GM23338 (cell line): Measurements from ENCODE around the gene LEAP2. TPM values are rescaled to one million over a fixed set of nuclear protein-coding genes. Genes with fewer than 3 reads are reported as not detected.
A peak's percentile ranks its signal among the peaks of the same experiment; 100 is the strongest.

Source experiments
- ATAC-seq: fragments of 200-7000 bp; cut with Tn5 transposase; 3 replicates; pipeline ENCODE4 v1.9.1; 2020
- DNase-seq: peaks from one replicate; pipeline ENCODE4 v3.0.0-alpha.2; 2015; ENCODE audit warnings: low spot score
- H2AFZ ChIP-seq: fragments of 200-600 bp; sonication (generic); 2 replicates; pipeline ENCODE4 v1.8.0; 2016; ENCODE audit warnings: antibody characterized with exemption, mild to moderate bottlenecking, moderate library complexity
- H3F3A ChIP-seq: fragments of 200-600 bp; sonication (generic); replicated peaks from 2 replicates; pipeline ENCODE4 v1.8.0; 2017; ENCODE audit warnings: antibody characterized with exemption, mixed run types, low read depth
- H3K27ac ChIP-seq: fragments of 200-600 bp; sonication (generic); 2 replicates; pipeline ENCODE4 v1.6.1; 2016; ENCODE audit warnings: low read depth
- H3K27me3 ChIP-seq: fragments of 200-600 bp; sonication (generic); 2 replicates; pipeline ENCODE4 v1.8.0; 2016; ENCODE audit warnings: mild to moderate bottlenecking, mixed run types, moderate library complexity; ENCODE audit not compliant: insufficient read depth
- H3K36me3 ChIP-seq: fragments of 200-600 bp; sonication (generic); 2 replicates; pipeline ENCODE4 v1.8.0; 2016; ENCODE audit warnings: mild to moderate bottlenecking; ENCODE audit not compliant: insufficient read depth
- H3K4me1 ChIP-seq: fragments of 200-600 bp; sonication (generic); 2 replicates; pipeline ENCODE4 v1.8.0; 2016; ENCODE audit warnings: mild to moderate bottlenecking, moderate library complexity; ENCODE audit not compliant: insufficient read depth
- H3K4me2 ChIP-seq: fragments of 200-600 bp; sonication (generic); 2 replicates; pipeline ENCODE4 v1.7.1; 2017; ENCODE audit warnings: mixed run types
- H3K4me3 ChIP-seq: fragments of 200-600 bp; sonication (generic); 2 replicates; pipeline ENCODE4 v1.6.1; 2016; ENCODE audit warnings: mixed run types
- H3K79me2 ChIP-seq: fragments of 200-600 bp; sonication (generic); replicated peaks from 2 replicates; pipeline ENCODE4 v1.8.0; 2017; ENCODE audit warnings: mild to moderate bottlenecking; ENCODE audit not compliant: insufficient read depth
- H3K9me2 ChIP-seq: fragments of 200-600 bp; sonication (generic); 2 replicates; pipeline ENCODE4 v1.8.0; 2017; ENCODE audit not compliant: insufficient read depth
- H4K20me1 ChIP-seq: fragments of 200-600 bp; sonication (generic); replicated peaks from 2 replicates; pipeline ENCODE4 v1.8.0; 2017; ENCODE audit warnings: mild to moderate bottlenecking; ENCODE audit not compliant: insufficient read depth
- H3K27ac Mint-ChIP-seq: 2 replicates; pipeline ENCODE4 v1.8.0; 2020; ENCODE audit warnings: inconsistent platforms, mild to moderate bottlenecking, moderate library complexity, mixed read lengths
- H3K27me3 Mint-ChIP-seq: 3 replicates; pipeline ENCODE4 v1.8.0; 2022; ENCODE audit warnings: low read depth, mild to moderate bottlenecking, moderate library complexity, mixed read lengths, inconsistent platforms; ENCODE audit not compliant: insufficient read depth, poor library complexity
- H3K36me3 Mint-ChIP-seq: 3 replicates; pipeline ENCODE4 v1.8.0; 2021; ENCODE audit warnings: low read depth, mild to moderate bottlenecking, inconsistent platforms, moderate library complexity, mixed read lengths
- H3K4me1 Mint-ChIP-seq: 3 replicates; pipeline ENCODE4 v1.8.0; 2020; ENCODE audit warnings: mild to moderate bottlenecking, inconsistent platforms, mixed read lengths
- H3K4me3 Mint-ChIP-seq: 3 replicates; pipeline ENCODE4 v1.8.0; 2021; ENCODE audit warnings: moderate library complexity, mild to moderate bottlenecking, inconsistent platforms, mixed read lengths
- H3K9me3 Mint-ChIP-seq: 3 replicates; pipeline ENCODE4 v1.8.0; 2020; ENCODE audit warnings: moderate library complexity, mild to moderate bottlenecking, inconsistent platforms, mixed read lengths
- EZH2phosphoT487 ChIP-seq: fragments of 200-600 bp; sonication (generic); IDR thresholded peaks from one replicate; pipeline ENCODE4 v1.8.1; 2018; ENCODE audit warnings: antibody characterized with exemption; ENCODE audit not compliant: unreplicated experiment
- JUNB ChIP-seq: IDR thresholded peaks from one replicate; pipeline ENCODE4 v1.6.1; 2016; ENCODE audit warnings: antibody characterized with exemption; ENCODE audit not compliant: unreplicated experiment
- NANOG ChIP-seq: IDR thresholded peaks from 2 replicates; pipeline ENCODE4 v1.6.1; 2016; ENCODE audit warnings: antibody characterized with exemption, borderline replicate concordance
- STAT1 ChIP-seq: IDR thresholded peaks from one replicate; pipeline ENCODE4 v1.6.1; 2016; ENCODE audit warnings: antibody characterized with exemption; ENCODE audit not compliant: unreplicated experiment
- polyA plus RNA-seq: library from polyadenylated mRNA; unstranded; fragments of >200 nt; fragmentation: Nextera tagmentation; extraction: Ambion mirVana; gene quantifications from 2 replicates; pipeline ENCODE4 v1.2.1, GENCODE V29; 2016
- total RNA-seq: library from RNA; depleted of rRNA; stranded (reverse); fragments of >200 nt; shearing (Covaris generic); gene quantifications from 2 replicates; pipeline ENCODE4 v1.2.3, GENCODE V29; 2014
- TF ChIP-seq, protein P1 (sequence below): IDR thresholded peaks from 2 replicates; pipeline ENCODE4 v1.6.1; 2016; ENCODE audit warnings: antibody characterized with exemption
- TF ChIP-seq, protein P2 (sequence below): fragments of 250-450 bp; sonication (Bioruptor Pico); IDR thresholded peaks from 2 replicates; pipeline ENCODE4 v1.5.0; 2020; ENCODE audit warnings: mild to moderate bottlenecking, moderate library complexity
- TF ChIP-seq, protein P3 (sequence below), 2 experiments: fragments of 200-600 bp in 1 of 2; sonication (generic) in 1 of 2; conservative IDR thresholded peaks; 2 replicates each; pipeline versions ENCODE4 v1.5.1 to v1.6.1; 2016 to 2017; ENCODE audit warnings: antibody characterized with exemption in 2 of 2, low read depth in 2 of 2, mild to moderate bottlenecking in 2 of 2, moderate library complexity in 1 of 2

Gene LEAP2
- total and polyA plus RNA-seq, 2 experiments from 2014 or later: 1.5 to 1.8 TPM

DNA sequence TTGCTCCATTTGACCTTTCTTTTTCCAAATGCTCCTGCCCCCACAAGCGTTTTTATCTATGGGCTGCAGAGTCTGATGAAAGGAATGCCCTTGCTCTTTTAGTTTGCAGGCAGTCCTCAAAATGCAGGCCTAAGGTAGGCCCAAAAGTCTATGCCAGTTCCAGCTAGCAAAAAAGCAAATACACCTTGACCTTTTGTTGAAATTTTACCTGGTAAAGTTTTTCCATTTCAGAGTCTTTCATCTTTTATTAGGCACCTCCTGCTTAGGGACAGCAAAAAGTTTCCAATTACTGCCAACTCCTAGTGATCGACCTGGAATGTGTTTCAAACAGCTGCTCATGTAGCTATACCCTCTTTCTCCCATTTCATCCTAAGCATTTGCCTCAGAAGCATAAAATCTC lies 2.7 kb upstream of the LEAP2 start:
- TF ChIP-seq JUNB (no peak), EZH2phosphoT487 (no peak), STAT1 (no peak), NANOG (no peak)
- TF ChIP-seq, protein P1, sequence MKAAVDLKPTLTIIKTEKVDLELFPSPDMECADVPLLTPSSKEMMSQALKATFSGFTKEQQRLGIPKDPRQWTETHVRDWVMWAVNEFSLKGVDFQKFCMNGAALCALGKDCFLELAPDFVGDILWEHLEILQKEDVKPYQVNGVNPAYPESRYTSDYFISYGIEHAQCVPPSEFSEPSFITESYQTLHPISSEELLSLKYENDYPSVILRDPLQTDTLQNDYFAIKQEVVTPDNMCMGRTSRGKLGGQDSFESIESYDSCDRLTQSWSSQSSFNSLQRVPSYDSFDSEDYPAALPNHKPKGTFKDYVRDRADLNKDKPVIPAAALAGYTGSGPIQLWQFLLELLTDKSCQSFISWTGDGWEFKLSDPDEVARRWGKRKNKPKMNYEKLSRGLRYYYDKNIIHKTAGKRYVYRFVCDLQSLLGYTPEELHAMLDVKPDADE: no peak
- TF ChIP-seq, protein P2, sequence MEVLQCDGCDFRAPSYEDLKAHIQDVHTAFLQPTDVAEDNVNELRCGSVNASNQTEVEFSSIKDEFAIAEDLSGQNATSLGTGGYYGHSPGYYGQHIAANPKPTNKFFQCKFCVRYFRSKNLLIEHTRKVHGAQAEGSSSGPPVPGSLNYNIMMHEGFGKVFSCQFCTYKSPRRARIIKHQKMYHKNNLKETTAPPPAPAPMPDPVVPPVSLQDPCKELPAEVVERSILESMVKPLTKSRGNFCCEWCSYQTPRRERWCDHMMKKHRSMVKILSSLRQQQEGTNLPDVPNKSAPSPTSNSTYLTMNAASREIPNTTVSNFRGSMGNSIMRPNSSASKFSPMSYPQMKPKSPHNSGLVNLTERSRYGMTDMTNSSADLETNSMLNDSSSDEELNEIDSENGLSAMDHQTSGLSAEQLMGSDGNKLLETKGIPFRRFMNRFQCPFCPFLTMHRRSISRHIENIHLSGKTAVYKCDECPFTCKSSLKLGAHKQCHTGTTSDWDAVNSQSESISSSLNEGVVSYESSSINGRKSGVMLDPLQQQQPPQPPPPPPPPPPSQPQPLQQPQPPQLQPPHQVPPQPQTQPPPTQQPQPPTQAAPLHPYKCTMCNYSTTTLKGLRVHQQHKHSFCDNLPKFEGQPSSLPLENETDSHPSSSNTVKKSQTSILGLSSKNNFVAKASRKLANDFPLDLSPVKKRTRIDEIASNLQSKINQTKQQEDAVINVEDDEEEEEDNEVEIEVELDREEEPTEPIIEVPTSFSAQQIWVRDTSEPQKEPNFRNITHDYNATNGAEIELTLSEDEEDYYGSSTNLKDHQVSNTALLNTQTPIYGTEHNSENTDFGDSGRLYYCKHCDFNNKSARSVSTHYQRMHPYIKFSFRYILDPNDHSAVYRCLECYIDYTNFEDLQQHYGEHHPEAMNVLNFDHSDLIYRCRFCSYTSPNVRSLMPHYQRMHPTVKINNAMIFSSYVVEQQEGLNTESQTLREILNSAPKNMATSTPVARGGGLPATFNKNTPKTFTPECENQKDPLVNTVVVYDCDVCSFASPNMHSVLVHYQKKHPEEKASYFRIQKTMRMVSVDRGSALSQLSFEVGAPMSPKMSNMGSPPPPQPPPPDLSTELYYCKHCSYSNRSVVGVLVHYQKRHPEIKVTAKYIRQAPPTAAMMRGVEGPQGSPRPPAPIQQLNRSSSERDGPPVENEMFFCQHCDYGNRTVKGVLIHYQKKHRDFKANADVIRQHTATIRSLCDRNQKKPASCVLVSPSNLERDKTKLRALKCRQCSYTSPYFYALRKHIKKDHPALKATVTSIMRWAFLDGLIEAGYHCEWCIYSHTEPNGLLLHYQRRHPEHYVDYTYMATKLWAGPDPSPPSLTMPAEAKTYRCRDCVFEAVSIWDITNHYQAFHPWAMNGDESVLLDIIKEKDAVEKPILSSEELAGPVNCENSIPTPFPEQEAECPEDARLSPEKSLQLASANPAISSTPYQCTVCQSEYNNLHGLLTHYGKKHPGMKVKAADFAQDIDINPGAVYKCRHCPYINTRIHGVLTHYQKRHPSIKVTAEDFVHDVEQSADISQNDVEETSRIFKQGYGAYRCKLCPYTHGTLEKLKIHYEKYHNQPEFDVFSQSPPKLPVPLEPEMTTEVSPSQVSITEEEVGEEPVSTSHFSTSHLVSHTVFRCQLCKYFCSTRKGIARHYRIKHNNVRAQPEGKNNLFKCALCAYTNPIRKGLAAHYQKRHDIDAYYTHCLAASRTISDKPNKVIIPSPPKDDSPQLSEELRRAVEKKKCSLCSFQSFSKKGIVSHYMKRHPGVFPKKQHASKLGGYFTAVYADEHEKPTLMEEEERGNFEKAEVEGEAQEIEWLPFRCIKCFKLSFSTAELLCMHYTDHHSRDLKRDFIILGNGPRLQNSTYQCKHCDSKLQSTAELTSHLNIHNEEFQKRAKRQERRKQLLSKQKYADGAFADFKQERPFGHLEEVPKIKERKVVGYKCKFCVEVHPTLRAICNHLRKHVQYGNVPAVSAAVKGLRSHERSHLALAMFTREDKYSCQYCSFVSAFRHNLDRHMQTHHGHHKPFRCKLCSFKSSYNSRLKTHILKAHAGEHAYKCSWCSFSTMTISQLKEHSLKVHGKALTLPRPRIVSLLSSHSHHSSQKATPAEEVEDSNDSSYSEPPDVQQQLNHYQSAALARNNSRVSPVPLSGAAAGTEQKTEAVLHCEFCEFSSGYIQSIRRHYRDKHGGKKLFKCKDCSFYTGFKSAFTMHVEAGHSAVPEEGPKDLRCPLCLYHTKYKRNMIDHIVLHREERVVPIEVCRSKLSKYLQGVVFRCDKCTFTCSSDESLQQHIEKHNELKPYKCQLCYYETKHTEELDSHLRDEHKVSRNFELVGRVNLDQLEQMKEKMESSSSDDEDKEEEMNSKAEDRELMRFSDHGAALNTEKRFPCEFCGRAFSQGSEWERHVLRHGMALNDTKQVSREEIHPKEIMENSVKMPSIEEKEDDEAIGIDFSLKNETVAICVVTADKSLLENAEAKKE (CRISPR knock-in tag): no peak
- TF ChIP-seq, protein P3, sequence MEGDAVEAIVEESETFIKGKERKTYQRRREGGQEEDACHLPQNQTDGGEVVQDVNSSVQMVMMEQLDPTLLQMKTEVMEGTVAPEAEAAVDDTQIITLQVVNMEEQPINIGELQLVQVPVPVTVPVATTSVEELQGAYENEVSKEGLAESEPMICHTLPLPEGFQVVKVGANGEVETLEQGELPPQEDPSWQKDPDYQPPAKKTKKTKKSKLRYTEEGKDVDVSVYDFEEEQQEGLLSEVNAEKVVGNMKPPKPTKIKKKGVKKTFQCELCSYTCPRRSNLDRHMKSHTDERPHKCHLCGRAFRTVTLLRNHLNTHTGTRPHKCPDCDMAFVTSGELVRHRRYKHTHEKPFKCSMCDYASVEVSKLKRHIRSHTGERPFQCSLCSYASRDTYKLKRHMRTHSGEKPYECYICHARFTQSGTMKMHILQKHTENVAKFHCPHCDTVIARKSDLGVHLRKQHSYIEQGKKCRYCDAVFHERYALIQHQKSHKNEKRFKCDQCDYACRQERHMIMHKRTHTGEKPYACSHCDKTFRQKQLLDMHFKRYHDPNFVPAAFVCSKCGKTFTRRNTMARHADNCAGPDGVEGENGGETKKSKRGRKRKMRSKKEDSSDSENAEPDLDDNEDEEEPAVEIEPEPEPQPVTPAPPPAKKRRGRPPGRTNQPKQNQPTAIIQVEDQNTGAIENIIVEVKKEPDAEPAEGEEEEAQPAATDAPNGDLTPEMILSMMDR (conservative IDR thresholded peaks at IDR 0.05; ENCODE audit: low read depth in 2 of 2): no peak
- Histone ChIP-seq H4K20me1 (peaks cover 8% of the 10 kb centered on the region), H3K4me1 (peaks cover 5% of the 10 kb centered on the region), H3K9me2 (no peaks in the 10 kb centered on the region), H3K27me3 (no peaks in the 10 kb centered on the region), H3K27ac (0 out of 2 replicates have a peak overlapping the region, but pooled peaks have one; percentile 30), H3K79me2 (peaks cover 20% of the 10 kb centered on the region), H2AFZ (no peak overlapping the region), H3K4me3 (no peak overlapping the region), H3F3A (peaks cover 21% of the 10 kb centered on the region), H3K36me3 (peaks cover 15% of the 10 kb centered on the region), H3K4me2 (no peak overlapping the region)
- peaks cover 10% of the 10 kb centered on the region for H3K4me1 Mint-ChIP-seq
- no peaks in the 10 kb centered on the region for H3K9me3 Mint-ChIP-seq
- H3K27ac Mint-ChIP-seq: no peak overlapping the region
- ATAC-seq (no peak), DNase-seq (no peak)
- no peak overlapping the region for H3K4me3 Mint-ChIP-seq
- H3K36me3 Mint-ChIP-seq: peaks cover 35% of the 10 kb centered on the region
- peaks cover 14% of the 10 kb centered on the region for H3K27me3 Mint-ChIP-seq
